GM21529 (cell line): Measurements from ENCODE around the gene ENGASE.

Experiments
- ATAC-seq: cut with Tn5 transposase; IDR thresholded peaks from one replicate; pipeline ENCODE4 v1.9.1; 2021; ENCODE audit not compliant: unreplicated experiment

The ENGASE gene

DNA sequence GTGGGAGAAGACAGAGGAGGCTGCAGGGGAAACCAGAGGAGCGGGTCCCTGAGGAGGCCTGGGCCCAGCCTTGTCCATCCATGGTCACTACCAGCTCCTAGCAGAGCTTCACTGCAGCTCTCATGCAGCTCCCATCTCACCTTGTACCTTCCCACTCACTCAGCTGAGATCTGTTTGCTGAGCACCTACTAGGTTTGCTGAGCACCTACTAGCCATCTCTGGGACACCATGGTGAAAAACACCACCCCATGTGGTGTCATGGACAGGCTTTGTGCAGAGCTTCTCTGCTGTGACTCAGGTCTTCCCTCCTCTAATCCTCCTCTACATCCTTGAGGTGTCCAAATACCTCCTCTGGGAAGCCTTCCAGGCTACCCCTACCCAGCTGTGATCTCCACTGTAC, 58.6 kb downstream of the ENGASE start:
- no peak for ATAC-seq

DNA sequence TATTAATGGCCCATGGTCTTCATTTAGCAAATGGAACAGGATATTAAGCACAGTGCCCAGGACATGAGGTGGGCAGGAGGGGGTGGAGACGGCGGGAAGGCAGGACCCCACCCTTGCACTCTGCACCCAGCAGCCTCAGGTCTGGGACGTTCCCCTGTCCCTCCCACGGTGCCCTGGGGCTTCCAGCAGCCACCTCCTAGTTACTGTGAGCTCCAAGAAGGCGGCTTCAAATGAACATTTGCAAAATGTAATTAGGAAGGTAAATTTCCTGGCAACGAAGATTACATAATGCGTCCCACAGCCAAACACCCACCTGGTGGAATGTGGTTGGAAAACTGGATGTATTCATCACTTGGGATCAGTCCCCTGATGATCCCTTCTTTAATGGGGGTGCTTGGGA, 59.4 kb downstream of the ENGASE start:
- no peak for ATAC-seq

DNA sequence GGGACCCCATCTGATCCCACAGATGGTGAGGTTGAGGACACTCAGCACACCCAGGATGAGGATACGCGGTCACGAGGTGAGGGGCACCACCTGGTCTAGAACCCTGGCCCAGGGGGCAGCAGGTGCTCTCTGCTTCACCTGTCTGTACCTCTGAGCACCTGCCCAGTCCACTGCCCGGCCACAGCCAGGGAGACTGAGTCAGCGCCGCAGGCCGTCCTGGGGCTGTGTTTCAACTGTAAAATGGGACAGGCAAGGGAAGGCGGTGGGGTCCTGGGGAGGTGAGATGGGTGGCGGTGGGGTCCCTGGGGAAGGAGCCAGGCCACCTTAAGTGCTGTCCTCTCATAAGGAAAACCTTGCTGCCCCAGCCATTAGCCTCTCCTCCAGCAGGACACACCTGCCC, 60.4 kb downstream of the ENGASE start:
- ATAC-seq: no peak

DNA sequence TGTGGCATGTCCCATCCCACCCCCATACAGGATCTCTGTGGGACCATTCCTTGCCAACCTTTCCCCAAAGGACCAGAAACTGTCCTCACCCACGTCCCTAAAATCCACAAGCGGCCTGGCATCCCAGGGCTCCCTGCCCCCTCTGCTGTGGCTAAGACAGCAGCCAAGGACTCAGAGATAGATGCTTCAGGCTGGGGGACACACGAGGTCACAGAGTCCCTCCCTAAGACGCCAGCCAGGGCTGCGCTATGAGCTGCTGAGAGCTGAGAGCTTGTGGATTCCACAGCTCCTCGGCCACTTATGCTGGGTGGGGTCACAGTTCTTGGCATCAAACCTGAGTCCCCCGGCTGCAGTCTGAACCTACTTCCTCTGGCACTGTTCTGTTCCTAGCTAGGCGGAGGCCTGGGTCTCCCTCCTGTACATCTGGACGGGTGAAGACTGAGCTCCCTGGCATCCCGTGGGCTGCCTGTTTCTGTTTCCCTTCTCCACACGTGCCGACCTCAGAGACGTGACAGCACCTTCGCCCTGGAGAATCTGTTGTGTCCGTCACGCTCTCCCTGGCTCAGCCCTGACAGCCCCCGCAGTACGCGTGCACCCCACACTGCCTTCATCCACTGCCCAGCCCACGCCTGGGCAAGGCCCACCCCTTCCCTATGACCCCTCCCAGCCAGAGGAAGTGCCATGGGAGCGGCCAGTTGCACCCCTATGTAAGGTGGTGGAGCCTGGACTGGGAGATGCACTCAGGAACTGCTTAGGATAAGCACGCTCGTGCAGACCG, 61.2 kb downstream of the ENGASE start:
- ATAC-seq: no peak
